ENCODE measurements around the gene KIAA0319L.

- TF ChIP-seq, protein P1, sequence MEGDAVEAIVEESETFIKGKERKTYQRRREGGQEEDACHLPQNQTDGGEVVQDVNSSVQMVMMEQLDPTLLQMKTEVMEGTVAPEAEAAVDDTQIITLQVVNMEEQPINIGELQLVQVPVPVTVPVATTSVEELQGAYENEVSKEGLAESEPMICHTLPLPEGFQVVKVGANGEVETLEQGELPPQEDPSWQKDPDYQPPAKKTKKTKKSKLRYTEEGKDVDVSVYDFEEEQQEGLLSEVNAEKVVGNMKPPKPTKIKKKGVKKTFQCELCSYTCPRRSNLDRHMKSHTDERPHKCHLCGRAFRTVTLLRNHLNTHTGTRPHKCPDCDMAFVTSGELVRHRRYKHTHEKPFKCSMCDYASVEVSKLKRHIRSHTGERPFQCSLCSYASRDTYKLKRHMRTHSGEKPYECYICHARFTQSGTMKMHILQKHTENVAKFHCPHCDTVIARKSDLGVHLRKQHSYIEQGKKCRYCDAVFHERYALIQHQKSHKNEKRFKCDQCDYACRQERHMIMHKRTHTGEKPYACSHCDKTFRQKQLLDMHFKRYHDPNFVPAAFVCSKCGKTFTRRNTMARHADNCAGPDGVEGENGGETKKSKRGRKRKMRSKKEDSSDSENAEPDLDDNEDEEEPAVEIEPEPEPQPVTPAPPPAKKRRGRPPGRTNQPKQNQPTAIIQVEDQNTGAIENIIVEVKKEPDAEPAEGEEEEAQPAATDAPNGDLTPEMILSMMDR (IDR thresholded peaks at IDR 0.05) = no peak
- TF ChIP-seq POLR2A (IDR thresholded peaks at IDR 0.05) = no peak
These were observed 8.5 kb upstream of the KIAA0319L start for GRCh38 chr1:35565742-35566133.

Measured in uterus (tissue), 2 donors.